Neural progenitor cell (in vitro differentiated cells): ENCODE results near the gene ZNF93.

Experiments used
- EZH2 ChIP-seq: fragments of 200-600 bp; sonication (generic); IDR thresholded peaks from 2 replicates; pipeline ENCODE4 v1.6.1; 2017; ENCODE audit warnings: antibody characterized with exemption, mild to moderate bottlenecking, moderate library complexity
- EZH2phosphoT487 ChIP-seq: fragments of 200-600 bp; sonication (generic); IDR thresholded peaks from 2 replicates; pipeline ENCODE4 v1.6.1; 2017; ENCODE audit warnings: antibody characterized with exemption
- TF ChIP-seq, protein P1 (sequence below): fragments of 200-600 bp; sonication (generic); IDR thresholded peaks from 2 replicates; pipeline ENCODE4 v1.5.1; 2017; ENCODE audit warnings: antibody characterized with exemption, mild to moderate bottlenecking

DNA sequence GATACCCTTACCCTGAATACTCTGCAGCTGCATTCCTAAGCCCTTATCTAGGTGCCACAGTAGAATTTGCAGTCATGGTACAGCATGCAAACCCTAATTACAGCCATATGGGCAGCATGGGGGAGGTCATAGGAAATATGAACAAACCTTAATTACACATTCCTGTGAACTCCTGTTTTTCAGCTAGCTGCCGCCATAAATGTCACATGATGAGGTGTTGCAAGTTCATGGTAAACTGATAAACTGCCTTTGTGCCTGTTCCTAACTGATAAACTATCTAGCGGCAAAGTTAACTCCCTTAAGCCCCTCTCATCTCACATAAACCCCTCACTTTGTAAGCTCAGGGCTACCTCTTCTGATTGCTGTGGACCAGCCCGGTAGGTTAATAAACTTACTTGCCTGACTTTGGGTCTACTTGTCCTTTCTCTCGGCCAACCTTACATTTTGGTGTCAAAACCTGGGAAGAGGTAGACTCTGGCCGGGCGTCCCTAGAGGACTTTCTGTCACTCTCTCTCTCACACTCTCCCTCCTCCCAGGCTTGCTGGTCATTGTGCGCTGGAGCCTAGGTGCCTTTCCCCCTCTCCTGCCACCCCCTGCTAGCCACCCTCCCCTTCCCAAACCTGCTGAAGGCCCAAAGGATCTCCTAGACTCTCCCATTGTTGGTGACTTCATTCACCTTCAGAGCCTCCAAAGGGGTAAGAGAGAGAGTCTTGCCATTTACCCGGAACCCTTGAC, 43.3 kb downstream of the ZNF93 start:
- TF ChIP-seq, protein P1, sequence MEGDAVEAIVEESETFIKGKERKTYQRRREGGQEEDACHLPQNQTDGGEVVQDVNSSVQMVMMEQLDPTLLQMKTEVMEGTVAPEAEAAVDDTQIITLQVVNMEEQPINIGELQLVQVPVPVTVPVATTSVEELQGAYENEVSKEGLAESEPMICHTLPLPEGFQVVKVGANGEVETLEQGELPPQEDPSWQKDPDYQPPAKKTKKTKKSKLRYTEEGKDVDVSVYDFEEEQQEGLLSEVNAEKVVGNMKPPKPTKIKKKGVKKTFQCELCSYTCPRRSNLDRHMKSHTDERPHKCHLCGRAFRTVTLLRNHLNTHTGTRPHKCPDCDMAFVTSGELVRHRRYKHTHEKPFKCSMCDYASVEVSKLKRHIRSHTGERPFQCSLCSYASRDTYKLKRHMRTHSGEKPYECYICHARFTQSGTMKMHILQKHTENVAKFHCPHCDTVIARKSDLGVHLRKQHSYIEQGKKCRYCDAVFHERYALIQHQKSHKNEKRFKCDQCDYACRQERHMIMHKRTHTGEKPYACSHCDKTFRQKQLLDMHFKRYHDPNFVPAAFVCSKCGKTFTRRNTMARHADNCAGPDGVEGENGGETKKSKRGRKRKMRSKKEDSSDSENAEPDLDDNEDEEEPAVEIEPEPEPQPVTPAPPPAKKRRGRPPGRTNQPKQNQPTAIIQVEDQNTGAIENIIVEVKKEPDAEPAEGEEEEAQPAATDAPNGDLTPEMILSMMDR = no peak
- no peak for TF ChIP-seq EZH2
- TF ChIP-seq EZH2phosphoT487 = no peak
